T-cell (primary cell): ENCODE data around the gene PIGH. TPM values are rescaled to one million over a fixed set of nuclear protein-coding genes. Genes with fewer than 3 reads are reported as not detected.
A peak's percentile ranks its signal among the peaks of the same experiment; 100 is the strongest.

Experiments
- ATAC-seq, 4 experiments: fragments of 200-7000 bp in 3 of 4; fragments of 150-1000 bp in 1 of 4; cut with Tn5 transposase; replicated peaks in 1 of 4; 1 replicate in 3 of 4; 2 replicates in 1 of 4; pipeline ENCODE4 v1.10.0; 2021; ENCODE audit warnings: moderate library complexity in 3 of 4, mild to moderate bottlenecking in 2 of 4, moderate number of reproducible peaks in 1 of 4
- CTCF ChIA-PET, 2 donors: fragments of 300-600 bp; sonication (Branson Sonifier 250); formaldehyde crosslinking; loops; one replicate each; lab custom pipeline; 2022; ENCODE audit warnings: antibody characterized with exemption in 2 of 2; lab: Charles Lee
- POLR2A ChIA-PET, 2 donors: fragments of 300-600 bp; sonication (Branson Sonifier 250); formaldehyde crosslinking; loops; one replicate each; lab custom pipeline; 2022; ENCODE audit warnings: antibody characterized with exemption in 2 of 2; lab: Charles Lee
- DNase-seq, 35 experiments: peaks; one replicate each; pipeline versions ENCODE4 v3.0.0 to v3.0.0-alpha.2; 2013 to 2023
- H3K27ac ChIP-seq: one replicate; pipeline ENCODE4 v1.5.1; 2013; ENCODE audit warnings: low read length
- H3K27me3 ChIP-seq, 2 experiments: replicated peaks in 1 of 2; 1 replicate in 1 of 2; 2 replicates in 1 of 2; pipeline versions ENCODE4 v1.6.1 to v1.7.0; 2013; ENCODE audit warnings: low read length in 1 of 2, mixed read lengths in 1 of 2; ENCODE audit not compliant: control insufficient read depth in 2 of 2, insufficient read depth in 2 of 2; ENCODE audit errors: extremely low read depth in 1 of 2
- H3K36me3 ChIP-seq, 2 donors: 1 replicate in 1 of 2; 2 replicates in 1 of 2; pipeline versions ENCODE4 v1.6.1 to v1.7.0; 2013; ENCODE audit warnings: low read length in 1 of 2; ENCODE audit not compliant: control insufficient read depth in 2 of 2, insufficient read depth in 1 of 2; ENCODE audit errors: extremely low read depth in 1 of 2
- H3K4me1 ChIP-seq, 2 experiments: 1 replicate in 1 of 2; 2 replicates in 1 of 2; pipeline versions ENCODE4 v1.6.1 to v1.7.0; 2013; ENCODE audit warnings: low read length in 2 of 2, mixed read lengths in 1 of 2; ENCODE audit not compliant: insufficient read depth in 2 of 2, control insufficient read depth in 1 of 2; ENCODE audit errors: extremely low read depth in 1 of 2
- H3K4me3 ChIP-seq, 2 donors: 1 replicate in 1 of 2; 2 replicates in 1 of 2; pipeline versions ENCODE4 v1.5.1 to v1.7.0; 2013; ENCODE audit warnings: mild to moderate bottlenecking in 2 of 2, low read length in 1 of 2, moderate library complexity in 1 of 2; ENCODE audit not compliant: control insufficient read depth in 1 of 2; ENCODE audit errors: extremely low read depth in 1 of 2
- H3K9me3 ChIP-seq: 2 replicates; pipeline ENCODE4 v1.7.0; 2013
- H3K27ac Mint-ChIP-seq, 2 donors: one replicate each; pipeline ENCODE4 v1.8.0; 2020 to 2021; ENCODE audit warnings: mild to moderate bottlenecking in 2 of 2, mixed read lengths in 2 of 2
- H3K27me3 Mint-ChIP-seq, 2 donors: one replicate each; pipeline ENCODE4 v1.8.0; 2021 to 2022; ENCODE audit warnings: mixed read lengths in 2 of 2
- H3K36me3 Mint-ChIP-seq: one replicate; pipeline ENCODE4 v1.8.0; 2021; ENCODE audit warnings: mixed read lengths
- H3K4me1 Mint-ChIP-seq, 3 donors: one replicate each; pipeline ENCODE4 v1.8.0; 2020 to 2022; ENCODE audit warnings: mixed read lengths in 3 of 3, mild to moderate bottlenecking in 1 of 3
- H3K4me3 Mint-ChIP-seq, 3 donors: one replicate each; pipeline ENCODE4 v1.8.0; 2020 to 2022; ENCODE audit warnings: mild to moderate bottlenecking in 3 of 3, mixed read lengths in 3 of 3, moderate library complexity in 3 of 3
- H3K9me3 Mint-ChIP-seq, 3 donors: one replicate each; pipeline ENCODE4 v1.8.0; 2020 to 2022; ENCODE audit warnings: mixed read lengths in 3 of 3
- WGBS: methylation state at CpG from one replicate; pipeline ENCODE4 v1.1.5; 2013; ENCODE audit warnings: missing lambda C conversion rate; ENCODE audit not compliant: insufficient coverage; 5-methylcytosine and 5-hydroxymethylcytosine counted together
- total RNA-seq, 35 experiments: library from RNA in 6 of 35; stranded (reverse) in 6 of 35; fragments of 120-200 nt in 1 of 35; gene quantifications; one replicate each; pipeline versions ENCODE4 v1.2.1 to v1.2.4 and lab custom pipeline; 2013 to 2026

Gene PIGH
- total RNA-seq, 5 donors from 2014 or later (not counting 1 experiment from before 2014, with no cell fraction given) = 28.7 to 46.8 (median 35.1) TPM

DNA sequence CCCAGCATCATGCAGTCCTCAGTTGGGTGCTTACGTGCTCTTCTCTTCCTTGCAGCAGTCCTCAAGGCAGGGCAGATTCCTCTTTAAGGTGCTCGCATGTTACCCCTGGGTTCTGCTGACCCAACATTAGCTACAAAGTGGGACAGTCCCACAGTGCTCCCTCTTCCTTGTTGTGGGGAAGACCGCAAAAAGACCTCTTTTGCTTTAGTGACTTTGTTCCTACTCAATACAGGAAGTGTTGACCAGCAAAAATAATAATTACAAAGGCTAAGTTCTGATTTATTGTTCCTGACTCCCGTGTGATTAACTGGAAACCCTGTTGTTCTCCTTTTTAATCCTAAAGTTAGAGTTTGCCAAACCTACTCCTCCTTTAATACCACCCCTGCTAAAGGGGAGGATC, 13.7 kb downstream of the PIGH start:
- Histone ChIP-seq H3K36me3 (peaks cover 10 to 32% of the 10 kb centered on the region in 2 donors), H3K4me3 (no peak overlapping the region), H3K27ac (no peak overlapping the region), H3K4me1 (no peaks in the 10 kb centered on the region), H3K9me3 (no peaks in the 10 kb centered on the region), H3K27me3 (no peaks in the 10 kb centered on the region)
- Mint-ChIP-seq H3K4me3 (no peak overlapping the region), H3K36me3 (peaks cover 18% of the 10 kb centered on the region), H3K9me3 (no peaks in the 10 kb centered on the region), H3K27ac (peak overlapping the region; percentile 31 to 34), H3K4me1 (no peaks in the 10 kb centered on the region), H3K27me3 (no peaks in the 10 kb centered on the region)
- ChIA-PET CTCF (interaction anchor here (0.5 to 2.3 kb wide), 5 partner anchors 20 to 819 kb away, joined by 3 to 12 read pairs (median 3); no protein-coding TSS in a partner anchor), POLR2A (interaction anchor here in 1 of 2 donors (0.9 kb wide), 1 partner anchor 13 kb away, joined by 3 read pairs; the partner anchor contains the start of gene PIGH)
- DNase-seq = no peak
- 67% methylated on average over 1 of the region's 4 CpGs for WGBS
- no peak for ATAC-seq

DNA sequence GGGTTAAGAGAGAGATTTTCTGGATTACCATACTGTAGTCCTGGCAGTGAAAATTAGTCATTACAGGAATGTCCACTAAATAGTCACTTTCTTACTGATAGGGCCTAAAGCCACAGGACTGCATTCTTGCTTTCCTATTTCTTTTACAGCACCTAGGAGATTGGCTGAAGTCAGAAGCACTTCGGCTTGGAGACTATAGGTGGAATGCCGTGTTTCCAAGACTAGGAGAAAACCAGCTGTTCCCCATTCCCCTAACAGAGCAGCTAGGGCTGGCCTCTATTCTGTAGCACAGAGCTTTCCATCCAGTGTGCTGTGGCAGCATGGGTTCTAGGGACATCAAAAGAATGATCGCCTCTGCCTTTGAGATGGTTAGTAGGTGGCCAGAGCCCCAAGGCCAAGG, 15.1 kb downstream of the PIGH start:
- Histone ChIP-seq H3K4me3 (no peak overlapping the region), H3K9me3 (no peaks in the 10 kb centered on the region), H3K4me1 (no peaks in the 10 kb centered on the region), H3K27ac (no peak overlapping the region), H3K36me3 (peaks cover 2 to 23% of the 10 kb centered on the region in 2 donors), H3K27me3 (no peaks in the 10 kb centered on the region)
- no peaks in the 10 kb centered on the region for H3K9me3 Mint-ChIP-seq
- peaks cover 14% of the 10 kb centered on the region for H3K36me3 Mint-ChIP-seq
- ChIA-PET CTCF (interaction anchor here (0.5 to 3.0 kb wide), 9 partner anchors 15 to 128 kb away, joined by 3 to 29 read pairs (median 8); partner anchors contain the start of gene PIGH (in 1 of the 2)), POLR2A (interaction anchor here in 1 of 2 donors (1.1 kb wide), 1 partner anchor 84 kb away, joined by 3 read pairs; no protein-coding TSS in a partner anchor)
- DNase-seq (no peak), ATAC-seq (no peak)
- no CpG with 5 or more reads among the region's 3 CpGs for WGBS
- H3K27ac Mint-ChIP-seq = no peak overlapping the region
- H3K27me3 Mint-ChIP-seq = no peaks in the 10 kb centered on the region
- H3K4me1 Mint-ChIP-seq = no peaks in the 10 kb centered on the region
- H3K4me3 Mint-ChIP-seq = no peak overlapping the region

DNA sequence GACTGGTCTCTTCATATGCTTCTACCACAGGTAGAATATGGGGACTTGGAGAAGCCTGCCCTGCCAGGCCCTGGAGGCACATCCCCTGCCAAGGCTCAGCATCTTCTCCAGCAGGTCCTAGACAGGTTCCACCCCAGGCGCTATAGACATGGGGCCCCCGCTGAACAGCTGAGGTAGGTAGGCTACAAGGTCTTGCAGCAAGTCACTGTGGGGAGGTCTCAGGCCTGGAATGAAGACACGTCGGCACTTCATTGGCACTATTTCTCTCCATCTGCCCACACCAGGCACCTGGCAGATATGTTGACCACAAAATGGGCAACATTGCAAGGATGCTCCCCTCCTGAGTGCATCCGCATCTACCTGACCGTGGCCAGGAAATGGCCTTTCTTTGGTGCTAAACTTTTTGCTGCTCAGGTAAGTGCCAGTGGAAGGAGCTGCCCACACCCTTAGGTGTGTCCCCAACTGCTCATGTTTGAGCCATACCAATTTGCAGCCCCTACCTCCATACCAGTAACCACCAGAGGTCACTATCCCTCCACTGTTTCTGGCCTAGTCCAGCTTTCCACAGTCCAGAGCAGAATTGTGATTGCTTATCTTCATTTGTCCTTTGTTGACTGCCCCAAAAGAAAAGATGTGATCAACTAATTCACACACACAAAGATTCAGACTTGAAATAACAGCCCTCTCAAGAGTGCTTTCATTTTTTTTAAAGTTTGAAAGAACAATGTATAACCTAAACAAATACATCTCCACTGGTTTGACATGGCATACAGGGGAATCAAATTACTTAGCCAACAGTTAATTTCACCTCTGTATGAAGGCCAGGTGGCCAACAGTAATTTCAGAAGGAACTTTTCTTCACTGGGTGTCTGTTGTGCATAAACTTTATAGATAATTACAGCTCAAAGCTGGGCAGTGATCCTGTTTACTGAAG, 16.1 kb downstream of the PIGH start:
- Mint-ChIP-seq H3K9me3 (no peaks in the 10 kb centered on the region), H3K4me1 (no peaks in the 10 kb centered on the region), H3K4me3 (no peak overlapping the region), H3K27me3 (no peaks in the 10 kb centered on the region), H3K36me3 (peaks cover 12% of the 10 kb centered on the region), H3K27ac (no peak overlapping the region)
- Histone ChIP-seq H3K27ac (no peak overlapping the region), H3K36me3 (peaks cover 0 to 16% of the 10 kb centered on the region in 2 donors), H3K27me3 (no peaks in the 10 kb centered on the region), H3K9me3 (no peaks in the 10 kb centered on the region), H3K4me1 (no peaks in the 10 kb centered on the region), H3K4me3 (no peak overlapping the region)
- 95% methylated on average over 4 of the region's 6 CpGs for WGBS
- DNase-seq (peak in 11 of 35 experiments; percentile 10 to 63 (median 19)), ATAC-seq (peak; percentile 52 to 73 (median 64))
- POLR2A ChIA-PET = interaction anchor here in 1 of 2 donors (1.1 kb wide), 1 partner anchor 85 kb away, joined by 3 read pairs; no protein-coding TSS in a partner anchor
- CTCF ChIA-PET = interaction anchor here (0.6 to 3.0 kb wide), 10 partner anchors 16 to 137 kb away, joined by 3 to 29 read pairs (median 6); partner anchors contain the start of gene PIGH (in 1 of the 2)

DNA sequence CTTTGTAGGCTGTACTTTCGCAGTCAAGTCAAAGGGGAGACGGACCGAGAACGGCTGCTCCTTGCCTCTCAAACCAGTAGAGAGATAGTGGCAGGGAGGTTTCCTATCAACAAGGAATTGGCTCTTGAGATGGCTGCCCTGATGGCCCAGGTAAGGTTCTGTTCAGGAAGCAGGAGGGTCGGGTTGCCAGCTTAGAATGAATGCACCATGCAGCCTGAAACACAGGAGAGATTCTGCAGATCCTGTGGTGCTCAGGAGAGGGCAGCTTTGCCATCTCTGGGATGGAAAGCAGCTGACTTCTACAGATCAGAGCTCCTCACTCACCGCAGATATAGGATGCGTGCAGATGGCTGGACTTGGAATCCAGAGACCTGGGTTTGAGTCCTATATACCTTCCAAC, 18.0 kb downstream of the PIGH start:
- 81% methylated on average over 6 of the region's 7 CpGs for WGBS
- Mint-ChIP-seq H3K9me3 (no peaks in the 10 kb centered on the region), H3K27me3 (no peaks in the 10 kb centered on the region), H3K27ac (no peak overlapping the region), H3K4me3 (no peak overlapping the region), H3K36me3 (peaks cover 4% of the 10 kb centered on the region), H3K4me1 (no peaks in the 10 kb centered on the region)
- Histone ChIP-seq H3K4me1 (no peaks in the 10 kb centered on the region), H3K36me3 (peaks cover 0 to 5% of the 10 kb centered on the region in 2 donors), H3K27me3 (no peaks in the 10 kb centered on the region), H3K27ac (no peak overlapping the region), H3K9me3 (no peaks in the 10 kb centered on the region), H3K4me3 (no peak overlapping the region)
- ChIA-PET CTCF (interaction anchor here in 1 of 2 donors (1.2 to 2.6 kb wide), 2 partner anchors 85 to 122 kb away, joined by 5 to 6 read pairs; no protein-coding TSS in a partner anchor), POLR2A (no interaction called here)
- DNase-seq (no peak), ATAC-seq (no peak)

DNA sequence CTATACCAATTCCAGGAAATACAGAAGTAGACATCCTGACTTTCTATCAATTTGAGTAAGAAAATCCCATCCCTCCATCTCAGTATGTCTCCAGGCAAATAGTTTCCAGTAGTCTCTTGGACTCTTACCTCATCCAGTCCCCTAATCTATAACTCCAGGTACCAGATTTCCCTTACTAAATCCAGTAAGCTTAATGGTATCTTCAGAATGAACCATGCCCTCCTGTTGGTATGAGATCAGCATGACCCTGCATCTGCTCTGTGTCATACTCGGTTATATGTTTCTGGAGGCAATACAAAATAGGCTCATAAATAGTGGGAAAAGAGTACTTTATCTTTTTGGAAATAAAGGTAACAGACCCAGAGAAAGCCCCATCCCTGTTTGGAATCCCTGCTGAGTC, 18.4 kb downstream of the PIGH start:
- 100% methylated on average over 1 of the region's 1 CpG for WGBS
- no peaks in the 10 kb centered on the region for H3K27me3 ChIP-seq
- H3K4me3 ChIP-seq = no peak overlapping the region
- H3K36me3 Mint-ChIP-seq = peaks cover 4% of the 10 kb centered on the region
- no peaks in the 10 kb centered on the region for H3K27me3 Mint-ChIP-seq
- H3K27ac Mint-ChIP-seq = no peak overlapping the region
- ATAC-seq (no peak), DNase-seq (no peak)
- H3K27ac ChIP-seq = no peak overlapping the region
- no peaks in the 10 kb centered on the region for H3K9me3 ChIP-seq
- no peak overlapping the region for H3K4me3 Mint-ChIP-seq
- peaks cover 0 to 5% of the 10 kb centered on the region in 2 donors for H3K36me3 ChIP-seq
- CTCF ChIA-PET = interaction anchor here in 1 of 2 donors (1.2 to 2.6 kb wide), 2 partner anchors 86 to 123 kb away, joined by 5 to 6 read pairs; no protein-coding TSS in a partner anchor
- no peaks in the 10 kb centered on the region for H3K9me3 Mint-ChIP-seq
- H3K4me1 Mint-ChIP-seq = no peaks in the 10 kb centered on the region
- POLR2A ChIA-PET = interaction anchor here in 1 of 2 donors (0.6 kb wide), 1 partner anchor 91 kb away, joined by 3 read pairs; no protein-coding TSS in a partner anchor
- H3K4me1 ChIP-seq = no peaks in the 10 kb centered on the region
